HS-5 (cell line): ENCODE data around the gene FGR.

ENCODE experiments used
- DNase-seq: peaks from one replicate; pipeline ENCODE4 v3.0.0-alpha.2; 2012; ENCODE audit warnings: low read depth

FGR gene

DNA sequence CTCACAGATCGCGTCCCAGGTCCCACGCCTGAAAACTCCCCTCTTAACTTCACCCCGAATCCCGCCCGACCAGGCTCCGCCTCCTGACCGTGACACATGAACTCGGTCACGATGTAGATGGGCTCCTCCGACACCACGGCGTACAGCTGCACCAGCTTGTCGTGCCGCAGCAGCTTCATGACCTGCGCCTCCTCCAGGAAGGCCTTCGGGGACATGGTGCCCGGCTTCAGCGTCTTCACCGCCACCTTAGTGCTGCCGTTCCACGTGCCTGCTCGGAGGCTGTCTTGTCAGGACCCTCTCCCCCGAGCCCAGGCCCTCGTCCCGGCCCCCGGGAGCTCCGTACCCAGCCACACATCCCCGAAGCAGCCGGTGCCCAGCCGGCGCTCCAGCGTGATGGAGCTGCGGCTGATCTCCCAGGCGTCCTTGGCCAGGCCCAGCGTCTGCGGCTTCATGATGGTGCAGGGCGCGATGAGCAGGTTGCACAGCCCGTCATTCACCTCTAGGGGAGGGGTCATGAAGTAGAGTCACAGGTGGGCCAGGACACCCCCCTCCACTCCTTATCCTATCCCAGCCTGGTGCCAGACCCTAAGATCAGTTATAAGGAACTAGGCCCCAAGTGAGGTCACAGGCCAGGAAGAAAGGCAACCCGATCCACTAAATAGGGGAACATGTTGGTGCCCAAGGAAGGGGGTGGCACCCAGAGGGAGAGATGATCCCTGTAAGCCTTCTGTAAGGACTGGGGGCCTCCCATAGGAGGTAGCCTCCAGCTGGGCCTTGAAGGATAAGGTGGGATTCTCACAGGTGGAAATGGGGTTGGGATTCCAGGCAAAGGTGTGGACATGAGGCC, 19.4 kb downstream of the FGR start:
- DNase-seq = no peak

DNA sequence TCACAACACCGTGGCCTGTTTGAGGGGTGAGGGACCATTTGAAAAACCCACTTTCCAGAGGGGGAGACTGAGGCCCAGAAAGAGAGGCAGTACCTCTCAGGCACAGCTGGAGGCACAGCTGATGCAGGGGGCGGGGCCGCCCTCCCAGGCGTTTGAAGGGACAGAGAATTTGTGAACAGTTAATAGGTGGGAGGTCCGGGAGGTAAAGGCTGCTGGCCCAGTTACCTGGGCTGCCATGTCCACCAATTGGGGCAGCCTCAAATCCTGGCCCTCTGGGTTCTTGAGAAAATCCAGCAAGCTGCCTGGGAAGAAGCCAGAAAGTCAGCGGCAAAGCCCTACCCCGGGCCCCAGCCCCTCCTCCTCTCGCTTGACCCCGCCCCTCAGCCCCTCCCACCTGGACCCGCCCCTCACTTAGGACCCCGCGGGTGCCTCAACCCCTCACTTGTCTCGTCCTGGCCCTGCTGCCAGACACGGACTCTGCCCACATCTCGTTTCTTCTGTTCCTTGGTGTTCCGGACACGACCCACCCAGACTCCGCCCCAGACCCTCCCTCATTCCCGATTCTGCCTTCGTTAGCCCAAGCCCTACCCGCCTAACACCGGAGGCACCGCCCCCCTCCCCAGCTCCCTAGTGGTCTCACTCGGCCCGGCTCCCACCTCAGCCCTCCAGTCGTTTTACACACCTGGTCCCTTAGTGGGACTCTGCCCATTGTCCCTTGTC, 20.2 kb downstream of the FGR start:
- no peak for DNase-seq

DNA sequence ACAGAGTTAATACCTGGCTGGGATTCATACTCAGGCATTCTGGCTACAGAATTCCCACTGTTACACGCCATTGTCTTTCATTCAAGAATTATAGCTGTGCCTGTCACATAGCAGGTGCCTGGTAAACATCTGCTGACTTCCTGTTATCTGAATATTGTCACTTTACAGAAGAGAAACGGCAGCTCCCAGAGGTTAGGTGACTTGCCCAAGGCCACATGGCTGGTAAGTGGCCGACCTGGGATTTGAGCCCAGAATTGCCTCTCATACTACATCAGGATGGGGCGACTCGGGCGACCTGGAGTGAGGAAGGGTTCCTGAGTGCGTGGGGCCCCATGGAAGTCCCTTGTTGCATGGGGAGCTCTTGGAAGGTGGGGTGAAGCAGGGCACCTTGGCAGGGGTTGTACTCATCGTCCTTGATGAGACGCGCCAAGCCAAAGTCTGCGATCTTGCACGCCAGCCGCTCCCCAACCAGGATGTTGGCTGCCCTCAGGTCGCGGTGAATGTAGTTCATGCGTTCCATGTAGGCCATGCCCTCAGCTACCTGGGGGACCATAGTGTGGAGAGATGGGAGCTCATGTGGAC, 20.9 kb downstream of the FGR start:
- DNase-seq = no peak

DNA sequence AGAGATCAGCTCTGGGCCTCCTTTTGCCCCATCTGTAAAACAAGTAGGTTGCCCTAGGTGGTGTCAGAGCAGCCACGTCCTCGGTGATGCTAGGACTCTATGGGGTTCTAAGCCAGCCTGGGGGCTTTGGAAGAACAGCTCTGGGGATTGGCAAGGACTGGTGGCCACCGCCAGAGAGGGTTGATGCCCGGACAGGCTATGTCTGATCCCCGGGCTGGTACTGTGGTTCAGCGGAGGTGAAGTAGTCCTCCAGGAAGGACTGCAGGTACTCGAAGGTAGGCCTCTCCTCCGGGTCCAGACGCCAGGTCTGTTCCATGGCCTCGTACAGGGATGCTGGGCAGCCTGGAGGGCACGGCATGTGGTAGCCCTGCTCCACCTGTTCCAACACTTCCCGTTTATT, 22.3 kb downstream of the FGR start:
- no peak for DNase-seq

DNA sequence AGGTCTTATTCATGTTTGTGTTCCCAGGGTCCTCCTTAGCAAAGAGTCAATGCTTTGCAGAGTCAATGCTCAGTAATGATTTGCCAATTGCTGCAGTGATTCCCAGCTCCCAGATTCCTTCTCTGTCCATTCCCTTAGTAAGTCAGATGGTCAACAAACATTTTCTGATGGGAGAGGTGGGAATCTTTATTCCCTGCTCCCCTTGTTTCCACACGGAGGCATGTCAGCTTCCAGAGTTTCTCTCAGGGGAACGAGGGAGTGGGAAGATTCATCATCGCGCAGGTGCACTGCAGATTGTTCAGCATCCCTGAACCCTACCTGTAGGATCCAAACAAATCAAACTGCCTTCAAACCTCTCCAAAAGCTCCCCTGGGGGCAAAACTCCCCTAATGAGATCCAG, 23.5 kb downstream of the FGR start:
- DNase-seq = no peak

DNA sequence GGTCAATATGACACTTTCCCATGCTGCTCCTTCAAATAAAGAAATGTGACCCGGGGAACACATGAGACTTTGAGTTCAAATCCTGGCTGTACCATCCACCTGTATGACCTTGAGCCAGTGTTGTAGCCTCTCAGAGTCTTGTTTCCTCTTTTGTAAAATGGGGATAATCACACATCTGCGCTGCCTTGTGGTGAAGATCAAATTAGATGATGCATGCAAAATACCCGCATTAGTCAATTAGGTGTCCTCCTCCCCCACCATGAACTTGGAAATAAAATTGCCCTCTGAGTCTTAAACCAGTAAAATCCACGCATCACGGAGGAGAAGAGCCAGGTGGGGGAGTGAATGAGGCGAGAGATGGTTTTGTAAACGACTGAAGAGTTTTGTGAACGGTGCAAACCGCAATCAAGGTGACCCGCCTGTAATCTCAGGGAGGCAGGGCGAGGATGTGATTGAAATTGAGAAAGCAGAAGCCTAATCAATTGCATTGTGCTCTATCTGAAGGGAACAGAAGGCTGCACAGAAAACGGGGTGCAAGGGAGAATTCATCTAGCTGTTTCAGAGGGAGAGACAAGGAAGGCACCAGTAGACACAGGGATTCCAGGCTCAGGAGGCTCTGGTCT, 25.3 kb downstream of the FGR start:
- DNase-seq = no peak

DNA sequence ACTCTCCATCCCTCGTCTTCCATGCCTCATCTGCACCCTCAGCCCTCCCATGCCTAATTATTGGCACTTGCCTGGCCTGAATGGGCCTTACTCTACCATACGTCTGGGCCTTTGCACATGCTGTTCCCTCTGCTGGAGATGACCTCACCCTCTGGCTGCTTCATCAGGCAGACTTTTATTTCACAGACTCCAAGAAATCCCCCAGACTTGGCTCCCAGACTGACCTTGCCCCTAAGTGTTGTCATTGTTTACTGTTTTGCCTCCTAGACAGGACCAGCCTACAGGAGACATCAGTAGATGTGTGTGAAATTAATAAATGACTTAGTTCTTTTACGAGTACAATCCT, 25.8 kb downstream of the FGR start:
- DNase-seq = no peak

DNA sequence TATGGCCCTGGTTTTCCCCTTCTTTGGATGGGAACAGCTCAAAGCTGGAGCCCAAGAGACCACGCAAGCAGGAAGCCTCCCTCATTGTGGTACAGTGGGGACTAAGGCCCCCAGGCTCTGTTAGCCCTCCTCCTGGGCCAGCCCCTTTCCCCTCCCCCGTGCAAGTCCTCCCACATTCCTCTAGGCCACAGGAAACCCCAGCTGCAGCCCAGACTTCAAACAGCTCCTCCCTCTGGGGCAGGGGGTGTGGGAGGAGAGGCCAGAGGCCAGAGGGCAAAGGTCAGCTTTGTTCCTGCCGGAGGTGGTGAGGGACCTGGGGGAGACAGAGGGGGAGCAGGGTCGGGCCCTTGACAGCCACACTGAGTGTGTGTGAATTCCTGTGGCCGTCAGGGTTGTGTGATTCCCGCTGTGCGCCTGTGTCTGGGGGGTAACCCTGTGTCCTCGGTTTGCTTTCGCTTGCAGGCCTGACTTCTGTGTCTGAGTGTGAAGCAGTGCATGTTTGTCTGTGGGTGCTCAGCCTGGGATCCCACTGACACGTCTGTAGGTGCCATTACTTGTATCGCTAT, 27.7 kb downstream of the FGR start:
- no peak for DNase-seq

DNA sequence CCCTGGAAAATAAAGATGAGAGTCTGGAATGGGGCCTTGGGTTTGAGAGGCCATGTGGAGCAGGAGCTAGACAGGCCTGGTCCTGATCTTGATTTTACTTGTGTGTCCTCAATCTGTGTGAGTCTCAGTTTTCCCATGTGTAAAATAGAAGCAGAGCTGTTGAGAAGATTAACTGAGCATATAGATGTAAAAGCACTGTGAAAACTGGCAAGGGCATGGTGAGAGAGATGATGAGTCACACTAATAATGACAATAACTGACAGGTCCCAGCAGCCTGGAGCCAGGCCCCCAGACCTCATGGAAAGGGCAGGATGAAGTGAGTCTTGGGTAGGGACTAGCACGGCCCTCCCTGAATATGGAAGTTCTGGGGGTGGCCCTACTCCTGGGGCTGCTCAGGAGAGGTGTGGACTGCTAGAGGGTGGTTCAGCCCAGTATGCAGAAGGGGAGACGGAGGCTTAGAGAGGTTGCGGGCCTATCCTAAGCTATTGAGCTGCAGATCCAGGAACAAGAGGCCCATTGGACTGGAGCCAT, 28.2 kb downstream of the FGR start:
- no peak for DNase-seq

DNA sequence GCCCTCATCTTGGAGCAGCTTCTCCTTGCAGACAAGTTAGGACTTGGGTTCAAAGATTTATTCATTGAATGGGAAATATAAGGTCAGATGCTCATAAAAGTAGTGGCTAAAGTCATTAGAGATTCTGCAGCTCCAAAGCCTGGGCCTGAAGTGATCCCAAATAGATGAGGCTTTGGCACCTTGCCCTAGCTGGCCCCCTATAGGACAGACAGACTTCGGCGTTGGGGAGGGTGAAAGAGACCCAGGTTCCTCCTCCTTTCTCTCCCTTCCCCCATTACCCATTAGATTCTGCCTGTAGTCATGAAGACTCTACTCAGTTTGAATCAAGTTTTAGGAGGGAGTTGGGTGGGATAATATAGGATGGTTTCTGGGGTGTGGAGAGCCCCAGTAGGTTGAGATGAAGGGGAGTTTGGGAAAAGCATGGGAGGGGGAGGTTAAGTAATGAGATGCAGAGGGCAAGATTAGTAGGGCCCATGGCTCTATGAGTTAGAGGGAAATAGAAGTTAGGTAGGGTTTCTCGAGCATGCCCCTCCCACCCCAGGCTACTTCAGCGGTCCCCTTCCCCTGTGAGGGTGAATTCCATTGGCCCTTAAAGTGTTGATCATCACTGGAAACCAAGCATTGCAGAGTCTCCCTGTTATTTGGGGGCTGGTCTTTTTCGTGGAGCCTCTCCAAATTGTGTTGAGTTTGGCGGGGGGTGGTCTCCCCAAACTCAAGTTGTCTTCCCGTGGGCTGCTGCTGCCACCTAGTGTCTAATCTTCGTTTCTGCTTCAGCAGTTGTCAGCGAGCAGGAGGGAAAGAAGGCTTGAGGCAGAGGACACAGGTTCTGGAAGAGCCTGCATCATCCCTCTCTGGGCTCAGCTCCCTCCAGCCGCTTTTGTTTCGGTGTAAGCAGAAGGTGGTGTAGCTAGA, 28.9 kb downstream of the FGR start:
- DNase-seq = no peak

DNA sequence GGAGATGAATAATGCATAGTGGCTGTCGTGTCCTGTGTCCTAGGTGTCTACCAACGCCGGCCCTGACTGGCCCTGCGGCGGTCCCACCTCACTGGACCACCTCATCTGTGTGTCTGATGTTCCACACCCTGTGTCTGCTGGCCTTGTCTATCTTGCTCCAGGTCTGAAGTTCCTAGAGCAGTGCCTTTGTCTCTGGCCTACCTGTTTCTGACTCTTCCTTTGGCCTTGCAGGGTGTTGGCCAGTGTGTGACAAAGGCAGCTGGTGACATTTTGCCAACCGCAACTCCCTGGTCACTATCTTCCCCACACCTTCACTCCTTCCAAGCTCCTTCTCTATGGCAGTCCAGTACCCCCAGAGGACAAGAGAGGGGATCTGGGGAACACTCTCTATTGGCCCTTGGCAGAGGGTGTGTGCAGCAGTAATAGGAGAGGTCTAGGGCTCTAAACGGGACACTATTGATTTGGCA, 29.7 kb downstream of the FGR start:
- DNase-seq = no peak

DNA sequence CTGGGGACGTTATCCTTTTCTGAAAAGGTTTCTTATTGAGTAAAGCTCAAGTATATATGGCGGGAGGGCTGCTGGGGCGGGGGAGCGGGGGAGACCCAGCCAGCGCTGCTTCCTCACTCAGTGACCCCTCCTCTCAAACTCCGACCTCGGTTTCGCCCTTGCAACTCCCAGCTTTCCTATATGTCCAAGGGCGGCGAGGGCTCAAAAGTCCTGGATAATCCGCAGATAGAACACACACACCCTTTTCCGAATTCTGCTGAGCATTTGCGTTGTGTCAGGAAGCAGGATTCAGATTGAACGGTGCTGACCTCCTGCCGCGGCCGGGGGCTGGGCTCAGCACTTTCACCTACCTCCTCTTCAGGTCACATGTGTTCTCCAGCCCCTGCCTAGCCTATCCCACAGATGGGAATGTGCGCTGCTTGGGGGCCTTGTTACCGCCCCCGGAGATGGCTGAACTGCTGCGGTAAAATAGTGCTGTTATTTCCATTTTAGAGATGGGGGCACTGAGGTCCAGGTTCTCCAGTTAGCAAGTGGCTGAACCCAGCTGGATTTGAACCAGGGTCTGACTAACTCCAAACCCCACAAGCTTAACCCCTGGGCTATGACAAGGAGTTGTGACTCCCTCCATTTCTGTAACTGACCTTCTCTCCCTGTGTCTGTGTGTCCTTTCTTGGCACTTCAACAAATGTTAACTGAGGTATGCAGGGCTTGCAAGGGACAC, 30.2 kb downstream of the FGR start:
- no peak for DNase-seq

DNA sequence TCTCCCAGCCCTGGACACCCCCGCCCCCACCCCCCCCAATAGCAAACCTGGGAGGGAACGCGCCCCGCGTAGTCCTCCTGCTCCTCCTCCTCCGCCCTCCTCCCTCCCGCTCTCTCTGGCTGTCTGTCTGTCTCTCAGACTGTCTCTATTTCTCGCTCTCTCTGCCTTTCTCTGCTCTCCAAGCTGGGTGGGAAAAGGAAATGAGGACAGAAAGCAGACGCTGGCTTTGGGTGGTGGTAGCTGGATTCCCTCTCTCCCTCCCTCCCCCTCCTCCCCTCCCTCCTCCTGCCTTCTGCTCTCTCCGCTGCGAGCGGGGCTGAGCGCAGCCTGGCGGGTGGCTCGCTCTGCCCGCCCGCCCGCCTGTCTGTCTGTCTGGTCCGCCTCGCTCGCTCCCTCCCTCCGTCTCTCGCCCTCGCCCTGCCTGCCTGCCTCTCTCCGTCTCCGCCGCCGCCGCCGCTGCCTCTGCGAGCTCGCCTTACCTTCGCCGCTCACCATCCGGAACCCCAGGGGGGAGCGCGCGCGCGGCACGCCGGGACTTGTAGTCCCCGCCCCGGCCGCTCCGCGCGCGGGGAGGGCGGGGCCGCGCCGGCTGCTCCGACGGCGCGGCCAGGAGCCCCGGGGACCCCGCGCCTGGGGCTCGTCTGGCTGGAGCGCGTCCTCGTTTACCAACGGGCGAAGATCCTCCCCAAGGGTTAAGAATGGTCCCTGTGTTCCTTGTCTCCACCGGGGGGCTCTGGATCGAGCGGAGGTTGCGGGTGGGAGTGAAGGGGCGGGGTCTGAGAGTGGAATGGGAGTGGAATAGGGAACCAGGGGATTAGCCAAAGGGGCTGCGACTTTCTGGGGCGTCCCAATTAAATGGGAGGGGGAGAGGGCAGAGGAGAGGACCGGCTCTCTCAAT, 31.1 kb downstream of the FGR start, which contains the start of gene AHDC1:
AHDC1 (minus strand) TSS at position 464 of the 898 bp plus-strand sequence. CDS start 52,029 bp downstream, outside the sequence.
- peak; percentile 44 for DNase-seq

DNA sequence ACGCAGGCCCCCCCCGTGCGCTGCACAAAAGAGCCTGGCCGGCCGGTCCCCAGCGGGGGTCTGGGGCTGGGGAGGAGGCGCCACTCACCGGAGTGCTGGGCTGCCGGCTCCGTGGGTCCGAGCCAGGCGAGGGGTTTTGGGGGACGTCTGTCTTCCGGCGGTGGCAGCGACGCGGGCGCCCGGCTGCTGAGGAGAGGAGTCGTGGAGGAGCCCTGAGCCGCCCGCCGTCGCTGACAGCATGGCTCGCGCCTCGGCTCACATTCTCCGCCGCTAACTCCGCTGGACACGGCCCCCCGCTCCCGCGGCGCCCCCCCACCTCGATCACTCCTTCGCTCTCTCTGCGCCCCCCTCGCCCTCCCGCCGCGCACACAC, 31.7 kb downstream of the FGR start:
- no peak for DNase-seq

DNA sequence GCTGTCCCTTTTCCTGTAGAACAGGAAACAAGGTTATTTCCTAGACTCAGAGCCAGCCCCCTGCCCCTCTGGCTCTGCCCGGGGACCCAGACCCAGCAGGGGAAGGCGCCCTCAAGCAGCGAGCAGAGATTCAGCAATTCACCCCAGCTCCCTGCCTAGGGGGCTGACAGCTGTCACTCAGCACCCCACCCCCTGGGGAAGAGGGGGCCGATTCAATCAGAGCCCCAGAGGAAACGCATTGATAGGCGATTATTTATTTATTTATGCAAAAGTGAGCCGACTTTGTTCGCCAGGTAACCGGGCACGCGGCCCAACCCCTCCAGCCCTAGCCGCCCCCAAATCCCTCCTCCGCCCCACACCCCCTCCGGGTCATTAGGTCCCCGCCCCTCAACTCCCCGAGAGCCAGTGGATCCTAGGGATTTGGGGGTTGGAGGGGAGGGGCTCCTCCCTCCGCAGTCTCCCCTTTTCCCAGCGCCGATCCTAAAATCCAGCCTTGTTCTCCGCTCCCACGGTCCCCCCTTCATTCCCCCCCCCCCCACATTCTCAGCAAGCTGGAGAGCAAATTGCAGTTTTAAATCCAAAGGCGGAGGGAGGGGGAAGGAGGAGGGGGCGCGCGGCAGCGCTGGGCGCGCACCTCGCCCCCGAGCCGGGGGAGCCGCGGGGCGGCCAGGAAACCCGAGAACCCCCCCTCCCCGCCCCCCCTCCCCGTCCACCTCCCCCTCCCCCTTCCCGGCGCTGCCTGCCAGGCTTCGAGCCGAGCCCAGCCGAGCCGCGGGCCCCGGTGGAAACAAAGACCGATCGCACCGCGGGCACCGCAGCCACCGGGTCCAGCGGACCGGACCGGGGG, 32.3 kb downstream of the FGR start:
- no peak for DNase-seq

DNA sequence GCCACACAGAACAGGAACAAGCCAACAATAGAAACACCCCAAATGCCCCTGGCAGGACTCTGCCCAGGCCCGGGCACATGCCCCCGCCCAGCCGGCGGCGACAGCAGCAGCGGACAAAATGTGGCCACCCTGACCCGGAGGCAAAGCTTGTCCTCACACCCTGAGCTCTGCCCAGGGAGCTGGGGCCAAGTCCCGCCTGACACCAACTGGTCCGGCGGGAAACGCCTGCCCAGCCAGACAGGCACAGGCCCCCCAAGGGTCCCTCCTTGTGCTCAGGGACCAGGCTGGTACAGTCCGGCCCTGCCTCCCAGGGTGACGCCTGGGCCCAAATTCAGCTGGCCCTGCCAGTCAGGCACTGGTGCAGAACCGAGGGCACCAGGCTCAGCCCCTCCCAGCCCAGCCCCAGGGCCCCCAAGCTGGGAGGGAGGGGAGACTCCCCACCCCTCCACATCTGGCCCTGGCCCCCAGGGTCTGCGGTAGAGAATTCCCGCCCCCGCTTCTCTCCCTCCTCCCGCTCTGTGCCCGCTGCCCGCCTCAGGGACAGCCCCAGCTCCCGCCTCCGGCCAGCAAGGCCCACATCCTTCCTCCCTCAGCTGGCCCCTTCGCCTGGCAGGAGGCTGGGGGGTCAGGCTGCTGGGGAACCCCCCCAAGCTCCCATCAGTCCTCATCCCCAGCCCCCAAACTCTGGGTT, 33.1 kb downstream of the FGR start:
- DNase-seq = no peak

DNA sequence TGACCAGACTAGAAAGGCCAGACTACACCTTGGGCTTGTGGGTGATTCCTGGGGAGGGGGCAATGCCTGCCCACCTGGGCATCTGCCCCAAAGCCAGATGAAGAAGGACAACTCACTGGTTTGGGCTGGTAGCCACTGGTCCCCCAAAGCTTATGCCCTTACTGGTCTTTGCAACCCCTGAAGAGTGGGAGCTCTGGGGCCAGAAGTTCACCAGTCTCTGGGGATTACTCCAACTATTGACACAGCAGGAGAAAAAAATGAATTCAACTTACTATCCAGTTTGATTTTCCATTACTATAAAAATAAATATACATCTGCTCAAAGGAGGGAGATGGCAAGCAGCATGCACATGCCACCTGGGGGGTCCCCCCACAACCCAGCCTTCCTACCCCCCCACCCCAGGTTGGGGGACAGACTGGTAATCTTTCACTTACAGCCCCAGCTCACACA, 33.6 kb downstream of the FGR start:
- no peak for DNase-seq
